ENCODE results near the gene FTMT. TPM values are rescaled to one million over a fixed set of nuclear protein-coding genes. Genes with fewer than 3 reads are reported as not detected.

The FTMT gene
- total RNA-seq, 1 donor from 2014 or later, result not detected

DNA sequence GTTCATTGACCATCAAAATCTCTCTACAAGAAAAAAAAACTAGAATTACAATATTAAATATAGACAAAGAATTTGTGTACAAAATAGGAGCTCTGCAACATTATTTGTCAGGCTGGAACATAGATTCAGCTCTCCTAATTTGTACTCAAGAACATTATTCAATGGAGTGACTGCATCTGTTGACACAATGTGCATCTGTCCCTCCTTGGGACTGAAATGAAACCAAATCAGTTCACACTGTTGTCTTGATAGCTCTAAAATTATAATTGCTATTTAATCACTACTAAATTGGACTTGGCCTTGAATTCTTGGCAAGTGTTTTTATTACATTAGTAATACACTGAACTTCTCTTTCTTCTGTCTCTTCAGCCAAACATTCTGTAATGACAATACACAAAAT lies 47.7 kb downstream of the FTMT start:
- intact Hi-C loops (cut with DNase I), result no loop called here
- no peak for DNase-seq (ENCODE audit: low spot score)

Other genes with a start within 250 kb of the FTMT start
- 6.5 TPM for gene SRFBP1, start 110.1 kb downstream of the FTMT start, total RNA-seq
- gene LOX, start 226.4 kb downstream of the FTMT start, total RNA-seq, result 6.8 TPM

Data from cardiac septum (tissue), 1 donor.